Upper lobe of left lung (tissue), 4 donors: ENCODE measurements around the gene ADPRHL1.

Experiments used
- POLR2A ChIP-seq, 4 donors: fragments of 450-650 bp; IDR thresholded peaks; one replicate each; pipeline ENCODE4 v1.5.1; 2016 to 2017; ENCODE audit warnings: antibody characterized with exemption in 4 of 4, mild to moderate bottlenecking in 2 of 4
- TF ChIP-seq, protein P1 (sequence below), 6 experiments: fragments of 450-650 bp in 4 of 6; fragments of 200-600 bp in 2 of 6; sonication (generic) in 2 of 6; IDR thresholded peaks; one replicate each; pipeline ENCODE4 v1.5.1; 2016 to 2019; ENCODE audit warnings: antibody characterized with exemption in 6 of 6

DNA sequence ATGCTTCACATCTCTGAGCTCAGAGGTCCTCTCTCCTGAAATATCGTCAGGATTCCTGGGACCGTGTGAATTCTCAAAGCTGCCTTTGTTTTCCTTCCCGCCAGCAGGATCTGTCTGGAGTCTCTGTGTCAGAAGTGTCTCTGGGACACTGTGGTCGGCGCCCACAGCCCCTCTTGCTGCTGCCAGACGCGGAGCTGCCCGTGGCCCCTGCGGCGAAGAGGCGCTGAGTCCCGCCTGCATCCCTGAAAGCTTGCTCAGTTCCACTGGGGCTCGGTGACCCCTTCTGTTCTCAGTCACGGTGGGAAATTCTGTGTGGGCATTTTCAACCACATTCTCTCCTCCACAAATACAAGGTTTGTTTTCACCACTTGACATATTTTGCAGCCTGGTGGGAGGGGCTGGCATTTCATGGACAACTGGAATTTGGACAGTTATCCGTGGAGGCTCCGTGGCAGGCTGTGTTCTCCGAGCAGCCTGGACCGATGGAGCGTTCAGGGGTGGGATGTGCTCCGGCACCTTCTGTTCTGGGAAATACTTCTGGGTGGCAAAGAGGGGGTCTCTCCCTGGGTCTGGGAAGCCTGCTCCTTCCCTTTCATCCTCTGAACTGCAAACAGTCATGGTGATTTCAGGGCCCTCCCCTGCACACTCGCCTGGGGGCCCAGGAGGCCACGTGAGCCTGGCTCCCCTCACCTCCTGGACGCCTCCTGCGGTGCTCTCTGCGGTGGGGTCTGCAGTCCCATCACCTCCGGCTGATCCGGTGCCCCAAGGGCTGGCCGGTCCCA is 46.8 kb downstream of the ADPRHL1 start:
- TF ChIP-seq POLR2A (IDR thresholded peaks at IDR 0.05): no peak
- TF ChIP-seq, protein P1, sequence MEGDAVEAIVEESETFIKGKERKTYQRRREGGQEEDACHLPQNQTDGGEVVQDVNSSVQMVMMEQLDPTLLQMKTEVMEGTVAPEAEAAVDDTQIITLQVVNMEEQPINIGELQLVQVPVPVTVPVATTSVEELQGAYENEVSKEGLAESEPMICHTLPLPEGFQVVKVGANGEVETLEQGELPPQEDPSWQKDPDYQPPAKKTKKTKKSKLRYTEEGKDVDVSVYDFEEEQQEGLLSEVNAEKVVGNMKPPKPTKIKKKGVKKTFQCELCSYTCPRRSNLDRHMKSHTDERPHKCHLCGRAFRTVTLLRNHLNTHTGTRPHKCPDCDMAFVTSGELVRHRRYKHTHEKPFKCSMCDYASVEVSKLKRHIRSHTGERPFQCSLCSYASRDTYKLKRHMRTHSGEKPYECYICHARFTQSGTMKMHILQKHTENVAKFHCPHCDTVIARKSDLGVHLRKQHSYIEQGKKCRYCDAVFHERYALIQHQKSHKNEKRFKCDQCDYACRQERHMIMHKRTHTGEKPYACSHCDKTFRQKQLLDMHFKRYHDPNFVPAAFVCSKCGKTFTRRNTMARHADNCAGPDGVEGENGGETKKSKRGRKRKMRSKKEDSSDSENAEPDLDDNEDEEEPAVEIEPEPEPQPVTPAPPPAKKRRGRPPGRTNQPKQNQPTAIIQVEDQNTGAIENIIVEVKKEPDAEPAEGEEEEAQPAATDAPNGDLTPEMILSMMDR (IDR thresholded peaks at IDR 0.05): no peak
